ENCODE measurements around the gene IQSEC2. TPM values are rescaled to one million over a fixed set of nuclear protein-coding genes. Genes with fewer than 3 reads are reported as not detected.
A peak's percentile ranks its signal among the peaks of the same experiment; 100 is the strongest.

IQSEC2 gene
- total and polyA plus RNA-seq, 2 of the 8 experiments (the other 6 are each of a cell fraction or from before 2014, with no cell fraction given): 6.1 to 54.9 TPM

DNA sequence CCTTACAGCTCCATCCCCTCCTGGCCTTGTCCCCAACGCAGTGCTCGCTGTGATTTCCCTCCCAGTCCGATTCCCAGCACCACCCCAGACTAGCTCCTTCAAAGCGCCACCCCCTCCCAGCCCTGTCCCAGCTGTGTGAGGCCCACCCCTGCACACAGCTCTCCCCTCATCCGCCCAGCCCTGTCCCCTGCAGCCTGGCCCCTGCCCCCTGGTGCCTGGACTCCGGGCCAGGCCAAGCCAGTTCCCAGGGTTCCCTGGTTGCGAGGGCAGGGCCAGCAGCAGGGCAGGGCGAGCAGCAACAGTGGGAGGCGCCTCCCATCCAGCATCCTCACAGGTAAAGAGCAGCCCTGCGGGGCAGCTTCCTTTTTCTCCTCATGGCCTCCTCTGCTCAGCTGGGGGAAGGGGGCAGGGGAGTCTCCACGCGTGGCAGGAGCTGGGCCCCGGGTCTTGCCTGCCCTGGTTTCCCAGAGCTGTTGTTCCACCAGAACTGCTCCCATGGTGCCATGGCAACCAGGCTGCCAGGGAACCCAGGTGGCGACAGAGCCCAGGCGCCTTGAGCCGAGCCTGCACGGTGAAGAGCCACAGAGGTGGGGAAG lies 24.8 kb downstream of the IQSEC2 start:
- no peak overlapping the region for H2BK12ac ChIP-seq (ENCODE audit: low read depth, low read length)
- H3K9ac ChIP-seq (replicated peaks in 1 of 4; ENCODE audit: extremely low read depth in 1 of 4, low read depth in 3 of 4, low read length in 3 of 4): no peak overlapping the region; a peak in 1 of 7 replicates
- 52% methylated on average over 2 of the region's 17 CpGs; no CpG with 5 or more reads in 1 of the 2 experiments for WGBS, 2 experiments (ENCODE audit: extremely low coverage in 1 of 2, insufficient coverage in 1 of 2, insufficient read length in 1 of 2, insufficient replicate concordance in 2 of 2, low coverage in 1 of 2, low lambda C conversion rate in 2 of 2, missing lambda C conversion rate in 1 of 2)
- DNase-seq (ENCODE audit: low read depth in 1 of 2, low spot score in 2 of 2): no peak
- no peak overlapping the region for H3K4ac ChIP-seq (replicated peaks; ENCODE audit: insufficient read length, low read depth, low read length)
- no peaks in the 10 kb centered on the region for H3K27me3 ChIP-seq (replicated peaks in 1 of 4; ENCODE audit: control insufficient read depth in 3 of 4, extremely low read depth in 1 of 4, insufficient read depth in 3 of 4, low read length in 3 of 4)
- H2BK20ac ChIP-seq (ENCODE audit: low read length): no peak overlapping the region
- peaks cover 0 to 1% of the 10 kb centered on the region in 2 experiments for H4K20me1 ChIP-seq (replicated peaks in 1 of 2; ENCODE audit: control insufficient read depth in 1 of 2, insufficient read depth in 2 of 2, low read length in 2 of 2)
- POLR2A ChIA-PET (ENCODE audit: partially characterized antibody): interaction anchor here (1.8 kb wide), 1 partner anchor 31 kb away, joined by 7 read pairs; the partner anchor contains the start of gene KDM5C
- 0 out of 2 replicates have a peak overlapping the region, but pooled peaks have one; percentile 35 for H2BK5ac ChIP-seq (ENCODE audit: low read depth, low read length)
- no peak overlapping the region for H4K5ac ChIP-seq (ENCODE audit: insufficient read length, low read depth, low read length)
- no peaks in the 10 kb centered on the region for H3K79me1 ChIP-seq (ENCODE audit: low read depth, low read length)
- H3K4me1 ChIP-seq (replicated peaks in 1 of 4; ENCODE audit: control insufficient read depth in 3 of 4, insufficient read depth in 4 of 4, low read length in 3 of 4): peaks cover 0 to 11% (median 4%) of the 10 kb centered on the region in 4 experiments; a peak in 5 of 7 replicates
- H3K79me2 ChIP-seq (ENCODE audit: control insufficient read depth in 1 of 2, insufficient read depth in 2 of 2, low read length in 2 of 2): no peaks in the 10 kb centered on the region
- no peak overlapping the region for H2BK15ac ChIP-seq (ENCODE audit: low read length)
- no peaks in the 10 kb centered on the region for H3K23me2 ChIP-seq (ENCODE audit: low read depth, low read length)
- H4K8ac ChIP-seq (ENCODE audit: extremely low read depth, insufficient read depth, low read length): peak overlapping the region; percentile 85
- no peak overlapping the region; the same call in 1 of the 2 replicates for H3K27ac ChIP-seq (ENCODE audit: low read depth, low read length)
- H3K9me3 ChIP-seq (ENCODE audit: insufficient read depth in 2 of 2, low read depth in 1 of 2, low read length in 1 of 2): no peaks in the 10 kb centered on the region
- no peak overlapping the region for H3K23ac ChIP-seq (ENCODE audit: insufficient read length)
- CTCF ChIA-PET (ENCODE audit: partially characterized antibody): interaction anchor here (0.6 to 2.5 kb wide), 6 partner anchors 9 to 66 kb away, joined by 3 to 12 read pairs (median 3); no protein-coding TSS in a partner anchor
- H3K14ac ChIP-seq (ENCODE audit: insufficient read length): no peak overlapping the region
- FAIRE-seq: no peak
- H2AK5ac ChIP-seq (ENCODE audit: low read depth, low read length): no peak overlapping the region
- H4K91ac ChIP-seq (replicated peaks; ENCODE audit: insufficient read length, low read length): no peak overlapping the region
- H3K56ac ChIP-seq (replicated peaks; ENCODE audit: insufficient read length, low read depth, low read length): no peak overlapping the region
- no peaks in the 10 kb centered on the region for H3K36me3 ChIP-seq (ENCODE audit: control insufficient read depth in 2 of 4, insufficient read depth in 4 of 4, low read length in 3 of 4)
- no peak overlapping the region for H2BK120ac ChIP-seq (replicated peaks; ENCODE audit: low read depth, low read length)
- no peak overlapping the region; the same call in 1 of the 2 replicates for H3K18ac ChIP-seq (ENCODE audit: extremely low read depth, low read length)
- peak overlapping the region in 2 of 4 experiments; percentile 5 to 45; a peak in 3 of 8 replicates for H3K4me3 ChIP-seq (ENCODE audit: extremely low read depth in 1 of 4, insufficient read depth in 2 of 4, low read depth in 3 of 4, low read length in 4 of 4)
- peak overlapping the region; percentile 50 to 53; a peak in 3 of 4 replicates for H3K4me2 ChIP-seq (ENCODE audit: insufficient read depth in 1 of 2, low read depth in 2 of 2, low read length in 2 of 2)
- H2AFZ ChIP-seq (ENCODE audit: low read length): no peak overlapping the region
- no peak for TF ChIP-seq TAF7 (optimal IDR thresholded peaks at IDR 0.05; ENCODE audit: borderline replicate concordance, low read depth, low read length)
- TF ChIP-seq, protein P1, sequence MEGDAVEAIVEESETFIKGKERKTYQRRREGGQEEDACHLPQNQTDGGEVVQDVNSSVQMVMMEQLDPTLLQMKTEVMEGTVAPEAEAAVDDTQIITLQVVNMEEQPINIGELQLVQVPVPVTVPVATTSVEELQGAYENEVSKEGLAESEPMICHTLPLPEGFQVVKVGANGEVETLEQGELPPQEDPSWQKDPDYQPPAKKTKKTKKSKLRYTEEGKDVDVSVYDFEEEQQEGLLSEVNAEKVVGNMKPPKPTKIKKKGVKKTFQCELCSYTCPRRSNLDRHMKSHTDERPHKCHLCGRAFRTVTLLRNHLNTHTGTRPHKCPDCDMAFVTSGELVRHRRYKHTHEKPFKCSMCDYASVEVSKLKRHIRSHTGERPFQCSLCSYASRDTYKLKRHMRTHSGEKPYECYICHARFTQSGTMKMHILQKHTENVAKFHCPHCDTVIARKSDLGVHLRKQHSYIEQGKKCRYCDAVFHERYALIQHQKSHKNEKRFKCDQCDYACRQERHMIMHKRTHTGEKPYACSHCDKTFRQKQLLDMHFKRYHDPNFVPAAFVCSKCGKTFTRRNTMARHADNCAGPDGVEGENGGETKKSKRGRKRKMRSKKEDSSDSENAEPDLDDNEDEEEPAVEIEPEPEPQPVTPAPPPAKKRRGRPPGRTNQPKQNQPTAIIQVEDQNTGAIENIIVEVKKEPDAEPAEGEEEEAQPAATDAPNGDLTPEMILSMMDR (IDR thresholded peaks at IDR 0.05; ENCODE audit: control extremely low read depth in 1 of 3, insufficient read depth in 1 of 3, low read depth in 1 of 3, low read length in 3 of 3): no peak

Measured in H1 (cell line).